ENCODE data around the gene TEPSIN. TPM values are rescaled to one million over a fixed set of nuclear protein-coding genes. Genes with fewer than 3 reads are reported as not detected.

Gene TEPSIN
- total RNA-seq, 1 experiment from 2014 or later: 40.7 TPM

DNA sequence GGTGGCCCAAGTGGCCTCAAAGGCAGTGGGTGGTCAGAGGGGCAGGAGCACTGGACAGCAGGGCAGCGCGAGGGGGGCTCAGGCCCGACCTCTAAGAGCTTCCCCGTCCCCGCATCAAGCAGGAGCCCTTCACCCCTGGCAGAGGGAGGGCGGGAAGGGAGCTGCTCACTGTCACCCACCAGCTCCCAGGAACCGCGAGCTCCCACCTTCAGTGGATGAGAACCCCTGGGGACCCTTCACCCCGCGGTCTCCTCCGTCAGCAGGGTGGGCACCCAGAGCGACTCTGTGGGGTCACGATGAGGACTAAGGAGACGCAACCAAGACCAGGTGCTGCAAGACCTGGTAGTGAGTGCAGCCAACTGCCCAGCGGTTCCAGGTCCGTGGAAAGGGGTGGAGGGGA is 29.7 kb downstream of the TEPSIN start (continued):
- TF ChIP-seq, protein P1, sequence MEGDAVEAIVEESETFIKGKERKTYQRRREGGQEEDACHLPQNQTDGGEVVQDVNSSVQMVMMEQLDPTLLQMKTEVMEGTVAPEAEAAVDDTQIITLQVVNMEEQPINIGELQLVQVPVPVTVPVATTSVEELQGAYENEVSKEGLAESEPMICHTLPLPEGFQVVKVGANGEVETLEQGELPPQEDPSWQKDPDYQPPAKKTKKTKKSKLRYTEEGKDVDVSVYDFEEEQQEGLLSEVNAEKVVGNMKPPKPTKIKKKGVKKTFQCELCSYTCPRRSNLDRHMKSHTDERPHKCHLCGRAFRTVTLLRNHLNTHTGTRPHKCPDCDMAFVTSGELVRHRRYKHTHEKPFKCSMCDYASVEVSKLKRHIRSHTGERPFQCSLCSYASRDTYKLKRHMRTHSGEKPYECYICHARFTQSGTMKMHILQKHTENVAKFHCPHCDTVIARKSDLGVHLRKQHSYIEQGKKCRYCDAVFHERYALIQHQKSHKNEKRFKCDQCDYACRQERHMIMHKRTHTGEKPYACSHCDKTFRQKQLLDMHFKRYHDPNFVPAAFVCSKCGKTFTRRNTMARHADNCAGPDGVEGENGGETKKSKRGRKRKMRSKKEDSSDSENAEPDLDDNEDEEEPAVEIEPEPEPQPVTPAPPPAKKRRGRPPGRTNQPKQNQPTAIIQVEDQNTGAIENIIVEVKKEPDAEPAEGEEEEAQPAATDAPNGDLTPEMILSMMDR (IDR thresholded peaks at IDR 0.05): no peak
- no peak for TF ChIP-seq ZNF317 (CRISPR knock-in tag; IDR thresholded peaks at IDR 0.05; ENCODE audit: borderline replicate concordance, low read depth)
- TF ChIP-seq, protein P2, sequence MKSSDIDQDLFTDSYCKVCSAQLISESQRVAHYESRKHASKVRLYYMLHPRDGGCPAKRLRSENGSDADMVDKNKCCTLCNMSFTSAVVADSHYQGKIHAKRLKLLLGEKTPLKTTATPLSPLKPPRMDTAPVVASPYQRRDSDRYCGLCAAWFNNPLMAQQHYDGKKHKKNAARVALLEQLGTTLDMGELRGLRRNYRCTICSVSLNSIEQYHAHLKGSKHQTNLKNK (CRISPR knock-in tag; IDR thresholded peaks at IDR 0.05): no peak
- TF ChIP-seq FOXK1 (CRISPR knock-in tag; IDR thresholded peaks at IDR 0.05): no peak

DNA sequence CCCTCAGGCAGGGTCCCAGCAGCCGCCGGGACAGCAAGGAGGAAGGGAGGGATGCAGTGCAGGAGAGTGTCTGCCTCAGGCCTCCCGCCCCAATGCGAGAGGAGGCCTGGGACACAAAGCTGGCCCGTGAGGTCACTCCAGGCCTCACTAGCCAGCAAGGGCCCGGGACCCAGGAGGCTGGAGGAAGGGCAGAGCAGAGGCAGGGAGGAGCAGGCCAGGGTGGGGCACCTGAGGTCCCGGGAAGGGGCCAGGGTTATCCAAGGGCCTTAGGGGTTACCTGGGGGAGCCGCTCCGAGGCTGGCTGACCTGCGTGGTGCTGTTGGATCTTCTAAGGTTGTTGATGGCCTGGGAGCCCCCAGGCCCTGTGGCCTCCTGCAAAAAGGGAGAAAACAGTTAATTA is 30.2 kb downstream of the TEPSIN start:
- POLR2A ChIA-PET: no interaction called here
- Mint-ChIP-seq H3K9me3 (no peaks in the 10 kb centered on the region), H3K27me3 (ENCODE audit: low read depth) (no peaks in the 10 kb centered on the region), H3K4me3 (no peak overlapping the region), H3K36me3 (no peaks in the 10 kb centered on the region; the same call in 1 of the 2 replicates), H3K27ac (no peak overlapping the region; the same call in 1 of the 2 replicates), H3K4me1 (no peaks in the 10 kb centered on the region)
- ATAC-seq: no peak
- CTCF ChIA-PET: interaction anchor here (1.0 to 1.1 kb wide), 2 partner anchors 8 to 66 kb away, joined by 3 read pairs; no protein-coding TSS in a partner anchor
- no peak for DNase-seq (ENCODE audit: low spot score)
- TF ChIP-seq EMX1 (CRISPR knock-in tag; IDR thresholded peaks at IDR 0.05) (no peak), HMGA2 (CRISPR knock-in tag; IDR thresholded peaks at IDR 0.05) (no peak), ZNF219 (CRISPR knock-in tag; IDR thresholded peaks at IDR 0.05; ENCODE audit: borderline replicate concordance) (no peak), KAT7 (CRISPR knock-in tag; IDR thresholded peaks at IDR 0.05; ENCODE audit: borderline replicate concordance) (no peak), ZNF138 (CRISPR knock-in tag; conservative IDR thresholded peaks at IDR 0.05) (no peak), MXD4 (CRISPR knock-in tag; IDR thresholded peaks at IDR 0.05; ENCODE audit: borderline replicate concordance) (no peak)

DNA sequence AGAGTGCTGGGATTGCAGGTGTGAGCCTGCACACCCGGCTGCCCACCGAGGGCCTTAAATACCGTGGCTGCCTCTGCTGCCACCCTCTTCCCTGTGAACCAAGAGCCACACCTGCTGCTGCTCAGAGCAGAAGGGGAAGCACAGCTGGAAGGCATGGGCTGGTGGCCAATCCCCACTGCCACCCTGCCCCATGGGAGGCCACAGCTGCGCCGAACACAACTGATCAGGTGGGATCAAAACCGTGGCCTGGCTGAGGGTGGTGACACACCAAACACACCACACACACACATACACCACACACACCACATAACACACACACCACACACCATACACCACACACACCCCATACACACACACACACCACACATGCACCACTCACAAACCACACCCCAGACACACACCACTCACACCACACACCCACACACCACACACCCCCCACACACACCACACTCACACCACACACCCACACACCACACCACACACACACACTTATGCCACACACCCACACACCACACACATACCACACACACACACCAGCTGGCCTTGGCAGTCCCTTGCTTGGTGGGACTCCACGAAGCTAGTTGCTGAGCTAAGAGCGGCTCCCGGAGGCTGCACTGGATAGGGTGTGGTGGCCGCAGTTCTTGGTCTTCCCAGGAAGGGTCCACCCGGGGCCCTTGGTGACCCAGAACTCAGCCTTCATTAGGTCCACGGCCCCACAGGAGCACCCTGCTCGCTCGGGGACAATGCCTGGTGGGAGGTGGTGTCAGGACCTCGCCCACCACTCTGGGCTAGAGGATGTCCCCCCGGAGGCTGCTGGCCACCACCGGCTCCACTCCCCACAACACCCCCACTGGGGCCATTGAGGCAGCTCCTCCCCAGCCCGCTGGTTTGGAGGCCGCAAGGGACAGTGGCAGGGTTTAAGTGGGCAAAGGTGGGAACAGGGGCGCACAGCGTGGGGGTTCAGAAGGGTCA is 31.0 kb downstream of the TEPSIN start:
- TF ChIP-seq ZNF232 (CRISPR knock-in tag; IDR thresholded peaks at IDR 0.05) (no peak), ZNF138 (CRISPR knock-in tag; conservative IDR thresholded peaks at IDR 0.05) (no peak), ZNF121 (CRISPR knock-in tag; IDR thresholded peaks at IDR 0.05) (no peak), FOXK1 (CRISPR knock-in tag; IDR thresholded peaks at IDR 0.05) (no peak), EMX1 (CRISPR knock-in tag; IDR thresholded peaks at IDR 0.05) (no peak), CREB1 (CRISPR knock-in tag; IDR thresholded peaks at IDR 0.05) (no peak), OVOL2 (CRISPR knock-in tag; IDR thresholded peaks at IDR 0.05; ENCODE audit: borderline replicate concordance) (no peak)
- TF ChIP-seq, protein P3, sequence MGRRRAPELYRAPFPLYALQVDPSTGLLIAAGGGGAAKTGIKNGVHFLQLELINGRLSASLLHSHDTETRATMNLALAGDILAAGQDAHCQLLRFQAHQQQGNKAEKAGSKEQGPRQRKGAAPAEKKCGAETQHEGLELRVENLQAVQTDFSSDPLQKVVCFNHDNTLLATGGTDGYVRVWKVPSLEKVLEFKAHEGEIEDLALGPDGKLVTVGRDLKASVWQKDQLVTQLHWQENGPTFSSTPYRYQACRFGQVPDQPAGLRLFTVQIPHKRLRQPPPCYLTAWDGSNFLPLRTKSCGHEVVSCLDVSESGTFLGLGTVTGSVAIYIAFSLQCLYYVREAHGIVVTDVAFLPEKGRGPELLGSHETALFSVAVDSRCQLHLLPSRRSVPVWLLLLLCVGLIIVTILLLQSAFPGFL (CRISPR knock-in tag; IDR thresholded peaks at IDR 0.05; ENCODE audit: borderline replicate concordance): no peak
- TF ChIP-seq, protein P4, sequence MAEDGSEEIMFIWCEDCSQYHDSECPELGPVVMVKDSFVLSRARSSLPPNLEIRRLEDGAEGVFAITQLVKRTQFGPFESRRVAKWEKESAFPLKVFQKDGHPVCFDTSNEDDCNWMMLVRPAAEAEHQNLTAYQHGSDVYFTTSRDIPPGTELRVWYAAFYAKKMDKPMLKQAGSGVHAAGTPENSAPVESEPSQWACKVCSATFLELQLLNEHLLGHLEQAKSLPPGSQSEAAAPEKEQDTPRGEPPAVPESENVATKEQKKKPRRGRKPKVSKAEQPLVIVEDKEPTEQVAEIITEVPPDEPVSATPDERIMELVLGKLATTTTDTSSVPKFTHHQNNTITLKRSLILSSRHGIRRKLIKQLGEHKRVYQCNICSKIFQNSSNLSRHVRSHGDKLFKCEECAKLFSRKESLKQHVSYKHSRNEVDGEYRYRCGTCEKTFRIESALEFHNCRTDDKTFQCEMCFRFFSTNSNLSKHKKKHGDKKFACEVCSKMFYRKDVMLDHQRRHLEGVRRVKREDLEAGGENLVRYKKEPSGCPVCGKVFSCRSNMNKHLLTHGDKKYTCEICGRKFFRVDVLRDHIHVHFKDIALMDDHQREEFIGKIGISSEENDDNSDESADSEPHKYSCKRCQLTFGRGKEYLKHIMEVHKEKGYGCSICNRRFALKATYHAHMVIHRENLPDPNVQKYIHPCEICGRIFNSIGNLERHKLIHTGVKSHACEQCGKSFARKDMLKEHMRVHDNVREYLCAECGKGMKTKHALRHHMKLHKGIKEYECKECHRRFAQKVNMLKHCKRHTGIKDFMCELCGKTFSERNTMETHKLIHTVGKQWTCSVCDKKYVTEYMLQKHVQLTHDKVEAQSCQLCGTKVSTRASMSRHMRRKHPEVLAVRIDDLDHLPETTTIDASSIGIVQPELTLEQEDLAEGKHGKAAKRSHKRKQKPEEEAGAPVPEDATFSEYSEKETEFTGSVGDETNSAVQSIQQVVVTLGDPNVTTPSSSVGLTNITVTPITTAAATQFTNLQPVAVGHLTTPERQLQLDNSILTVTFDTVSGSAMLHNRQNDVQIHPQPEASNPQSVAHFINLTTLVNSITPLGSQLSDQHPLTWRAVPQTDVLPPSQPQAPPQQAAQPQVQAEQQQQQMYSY (CRISPR knock-in tag; IDR thresholded peaks at IDR 0.05): no peak
- TF ChIP-seq, protein P5, sequence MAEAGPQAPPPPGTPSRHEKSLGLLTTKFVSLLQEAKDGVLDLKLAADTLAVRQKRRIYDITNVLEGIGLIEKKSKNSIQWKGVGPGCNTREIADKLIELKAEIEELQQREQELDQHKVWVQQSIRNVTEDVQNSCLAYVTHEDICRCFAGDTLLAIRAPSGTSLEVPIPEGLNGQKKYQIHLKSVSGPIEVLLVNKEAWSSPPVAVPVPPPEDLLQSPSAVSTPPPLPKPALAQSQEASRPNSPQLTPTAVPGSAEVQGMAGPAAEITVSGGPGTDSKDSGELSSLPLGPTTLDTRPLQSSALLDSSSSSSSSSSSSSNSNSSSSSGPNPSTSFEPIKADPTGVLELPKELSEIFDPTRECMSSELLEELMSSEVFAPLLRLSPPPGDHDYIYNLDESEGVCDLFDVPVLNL (CRISPR knock-in tag; IDR thresholded peaks at IDR 0.05; ENCODE audit: borderline replicate concordance, low read depth): no peak
- TF ChIP-seq, protein P6, sequence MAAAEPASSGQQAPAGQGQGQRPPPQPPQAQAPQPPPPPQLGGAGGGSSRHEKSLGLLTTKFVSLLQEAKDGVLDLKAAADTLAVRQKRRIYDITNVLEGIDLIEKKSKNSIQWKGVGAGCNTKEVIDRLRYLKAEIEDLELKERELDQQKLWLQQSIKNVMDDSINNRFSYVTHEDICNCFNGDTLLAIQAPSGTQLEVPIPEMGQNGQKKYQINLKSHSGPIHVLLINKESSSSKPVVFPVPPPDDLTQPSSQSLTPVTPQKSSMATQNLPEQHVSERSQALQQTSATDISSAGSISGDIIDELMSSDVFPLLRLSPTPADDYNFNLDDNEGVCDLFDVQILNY (CRISPR knock-in tag; IDR thresholded peaks at IDR 0.05): no peak
- Mint-ChIP-seq H3K36me3 (no peaks in the 10 kb centered on the region; the same call in 1 of the 2 replicates), H3K27me3 (ENCODE audit: low read depth) (no peaks in the 10 kb centered on the region), H3K4me1 (no peaks in the 10 kb centered on the region), H3K9me3 (no peaks in the 10 kb centered on the region), H3K4me3 (no peak overlapping the region), H3K27ac (no peak overlapping the region; the same call in 1 of the 2 replicates)
- POLR2A ChIA-PET: no interaction called here
- DNase-seq (ENCODE audit: low spot score) (no peak), ATAC-seq (no peak)
- CTCF ChIA-PET: interaction anchor here (1.0 kb wide), 1 partner anchor 65 kb away, joined by 3 read pairs; no protein-coding TSS in a partner anchor

Data from WTC11 (cell line).